PC-9 (cell line): ENCODE results near the gene NALCN. TPM values are rescaled to one million over a fixed set of nuclear protein-coding genes. Genes with fewer than 3 reads are reported as not detected.
A peak's percentile ranks its signal among the peaks of the same experiment; 100 is the strongest.

ENCODE experiments used
- BruUV-seq: library from RNA; stranded (reverse); fragments of 400-500 nt; replicated peaks from 2 replicates; lab custom pipeline; 2021; lab: Mats Ljungman, UMichigan
- CTCF ChIA-PET: fragments of 300-600 bp; sonication (Branson Sonifier 250); formaldehyde crosslinking; loops from one replicate; lab custom pipeline; 2022; ENCODE audit warnings: antibody characterized with exemption; lab: Charles Lee
- POLR2A ChIA-PET: fragments of 300-600 bp; sonication (Branson Sonifier 250); formaldehyde crosslinking; loops from one replicate; lab custom pipeline; 2022; ENCODE audit warnings: antibody characterized with exemption; ENCODE audit not compliant: unreplicated experiment; lab: Charles Lee
- DNase-seq, 2 experiments: peaks; one replicate each; pipeline versions ENCODE4 v3.0.0 to v3.0.0-alpha.2; 2015 to 2022; ENCODE audit warnings: mixed read lengths in 1 of 2
- H2AFZ ChIP-seq: fragments of 200-600 bp; sonication (generic); 2 replicates; pipeline ENCODE4 v1.8.1; 2017; ENCODE audit warnings: antibody characterized with exemption
- H3F3A ChIP-seq: fragments of 200-600 bp; sonication (generic); 2 replicates; pipeline ENCODE4 v1.8.1; 2017; ENCODE audit warnings: antibody characterized with exemption, mild to moderate bottlenecking, low read depth; ENCODE audit not compliant: insufficient read depth
- H3K27ac ChIP-seq: fragments of 200-600 bp; sonication (generic); 2 replicates; pipeline ENCODE4 v1.6.1; 2016; ENCODE audit warnings: mixed run types
- H3K27me3 ChIP-seq: fragments of 200-600 bp; sonication (generic); 2 replicates; pipeline ENCODE4 v1.6.1; 2016; ENCODE audit warnings: low read depth, mixed run types; ENCODE audit not compliant: insufficient read depth
- H3K36me3 ChIP-seq: fragments of 200-600 bp; sonication (generic); 2 replicates; pipeline ENCODE4 v1.6.1; 2016; ENCODE audit warnings: low read depth, mixed run types
- H3K4me1 ChIP-seq: fragments of 200-600 bp; sonication (generic); replicated peaks from 2 replicates; pipeline ENCODE4 v1.6.1; 2016; ENCODE audit warnings: mixed run types; ENCODE audit not compliant: insufficient read depth
- H3K4me2 ChIP-seq: fragments of 200-600 bp; sonication (generic); 2 replicates; pipeline ENCODE4 v1.6.1; 2017; ENCODE audit warnings: mixed run types
- H3K4me3 ChIP-seq: fragments of 200-600 bp; sonication (generic); 2 replicates; pipeline ENCODE4 v1.6.1; 2016; ENCODE audit warnings: mixed run types
- H3K79me2 ChIP-seq: fragments of 200-600 bp; sonication (generic); 2 replicates; pipeline ENCODE4 v1.6.1; 2017; ENCODE audit warnings: low read depth, mixed run types
- H3K9me2 ChIP-seq: fragments of 200-600 bp; sonication (generic); 2 replicates; pipeline ENCODE4 v1.8.1; 2017; ENCODE audit warnings: mild to moderate bottlenecking; ENCODE audit not compliant: insufficient read depth
- H3K9me3 ChIP-seq: fragments of 200-600 bp; sonication (generic); 2 replicates; pipeline ENCODE4 v1.8.1; 2016; ENCODE audit warnings: low read depth; ENCODE audit not compliant: insufficient read depth
- H4K20me1 ChIP-seq: fragments of 200-600 bp; sonication (generic); 2 replicates; pipeline ENCODE4 v1.8.1; 2017; ENCODE audit not compliant: insufficient read depth
- CTCF ChIP-seq: fragments of 200-600 bp; sonication (generic); conservative IDR thresholded peaks from 2 replicates; pipeline ENCODE4 v1.6.1; 2017; ENCODE audit warnings: mixed run types, antibody characterized with exemption, mild to moderate bottlenecking, moderate library complexity
- EZH2 ChIP-seq: fragments of 200-600 bp; sonication (generic); IDR thresholded peaks from 2 replicates; pipeline ENCODE4 v1.8.0; 2017; ENCODE audit warnings: antibody characterized with exemption, low read depth
- intact Hi-C: fragments of 100-400 bp; cut with micrococcal nuclease; formaldehyde crosslinking; loops from one replicate; pipeline ENCODE4 v1.10.0; 2022; ENCODE audit not compliant: unreplicated experiment
- total RNA-seq: library from RNA; stranded (reverse); gene quantifications from 2 replicates; pipeline ENCODE4 v1.2.3, GENCODE V29; 2021

The NALCN gene
- total RNA-seq, 1 experiment from 2014 or later: 7.7 TPM

GRCh38 chr13:101455863-101456262 lies 39.6 kb upstream of the NALCN start:
- H3K4me2 ChIP-seq: peak overlapping the region; percentile 86
- H3K79me2 ChIP-seq: peaks cover 62% of the 10 kb centered on the region
- intact Hi-C loops: loop anchor here (1.0 to 2.0 kb wide), 5 partner anchors 33 to 169 kb away; partner anchors contain the start of gene NALCN
- no peaks in the 10 kb centered on the region for H3K27me3 ChIP-seq
- DNase-seq: peak; percentile 37 to 98
- H3K9me3 ChIP-seq: peaks cover 10% of the 10 kb centered on the region
- peaks cover 29% of the 10 kb centered on the region for H3K36me3 ChIP-seq
- BruUV-seq: no TSS peak
- peaks cover 55% of the 10 kb centered on the region for H3K4me1 ChIP-seq
- peak overlapping the region; percentile 98 for H3K27ac ChIP-seq
- peaks cover 53% of the 10 kb centered on the region for H3F3A ChIP-seq
- H3K9me2 ChIP-seq: no peaks in the 10 kb centered on the region
- H4K20me1 ChIP-seq: no peaks in the 10 kb centered on the region
- H2AFZ ChIP-seq: no peak overlapping the region
- POLR2A ChIA-PET: no interaction called here
- peak overlapping the region; percentile 20; the same call in 1 of the 2 replicates for H3K4me3 ChIP-seq
- CTCF ChIA-PET: interaction anchor here (0.7 kb wide), 1 partner anchor 328 kb away, joined by 3 read pairs; no protein-coding TSS in a partner anchor
- no peak for TF ChIP-seq CTCF
- TF ChIP-seq EZH2: no peak

GRCh38 chr13:101454767-101455166 lies 38.5 kb upstream of the NALCN start:
- Histone ChIP-seq H3K4me3 (peak overlapping the region; percentile 36; the same call in 1 of the 2 replicates), H3K27me3 (no peaks in the 10 kb centered on the region), H3K79me2 (peaks cover 55% of the 10 kb centered on the region), H4K20me1 (no peaks in the 10 kb centered on the region), H3K36me3 (peaks cover 18% of the 10 kb centered on the region), H3K9me3 (peaks cover 10% of the 10 kb centered on the region), H3K4me1 (peaks cover 65% of the 10 kb centered on the region), H3K4me2 (peak overlapping the region; percentile 86), H3K9me2 (no peaks in the 10 kb centered on the region), H2AFZ (no peak overlapping the region), H3F3A (peaks cover 63% of the 10 kb centered on the region), H3K27ac (peak overlapping the region; percentile 98)
- ChIA-PET CTCF (no interaction called here), POLR2A (interaction anchor here (0.7 kb wide), 3 partner anchors 25 to 186 kb away, joined by 4 to 5 read pairs (median 4); partner anchors contain the start of gene NALCN)
- DNase-seq: peak; percentile 25 to 99
- TF ChIP-seq CTCF (no peak), EZH2 (no peak)
- BruUV-seq: no TSS peak
- intact Hi-C loops: loop anchor here (1.0 to 5.0 kb wide), 8 partner anchors 38 to 301 kb away; partner anchors contain the start of gene NALCN

DNA sequence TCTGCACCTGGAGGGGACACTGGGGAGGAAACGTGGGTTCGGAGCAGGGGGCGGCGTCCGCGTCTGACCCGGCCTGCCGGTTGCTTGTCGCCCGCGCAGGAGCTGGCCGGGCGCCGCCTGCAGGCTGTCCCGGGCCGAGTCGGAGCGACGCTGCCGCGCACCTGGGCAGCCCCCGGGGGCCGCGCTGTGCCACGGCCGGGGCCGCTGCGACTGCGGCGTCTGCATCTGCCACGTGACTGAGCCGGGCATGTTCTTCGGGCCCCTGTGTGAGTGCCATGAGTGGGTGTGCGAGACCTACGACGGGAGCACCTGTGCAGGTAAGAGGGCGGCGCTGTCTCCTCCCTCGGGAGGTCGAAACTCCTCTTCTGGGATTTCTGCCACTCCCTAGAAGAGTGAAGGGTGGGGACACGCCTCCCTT lies 37.5 kb upstream of the NALCN start:
- H3K36me3 ChIP-seq: peaks cover 15% of the 10 kb centered on the region
- peaks cover 52% of the 10 kb centered on the region for H3K79me2 ChIP-seq
- no peak for TF ChIP-seq EZH2
- TF ChIP-seq CTCF: peak; percentile 22; the same call in 1 of the 2 replicates
- intact Hi-C loops: loop anchor here (1.0 to 5.0 kb wide), 7 partner anchors 37 to 302 kb away; partner anchors contain the start of gene NALCN
- H4K20me1 ChIP-seq: no peaks in the 10 kb centered on the region
- no TSS peak for BruUV-seq
- no peaks in the 10 kb centered on the region for H3K27me3 ChIP-seq
- peak; percentile 84 to 94 for DNase-seq
- H2AFZ ChIP-seq: peak overlapping the region; percentile 28; the same call in 1 of the 2 replicates
- H3K27ac ChIP-seq: peak overlapping the region; percentile 98
- H3K9me2 ChIP-seq: no peaks in the 10 kb centered on the region
- CTCF ChIA-PET: no interaction called here
- peak overlapping the region; percentile 86 for H3K4me2 ChIP-seq
- peak overlapping the region; percentile 86 for H3K4me3 ChIP-seq
- peaks cover 10% of the 10 kb centered on the region for H3K9me3 ChIP-seq
- H3F3A ChIP-seq: peaks cover 73% of the 10 kb centered on the region
- POLR2A ChIA-PET: no interaction called here
- peaks cover 74% of the 10 kb centered on the region for H3K4me1 ChIP-seq
